SHP77 (cell line): ENCODE results near the gene PGAP1.

Experiments used
- DNase-seq, 2 experiments: peaks; one replicate each; lab custom pipeline; 2025; lab: John Stamatoyannopoulos, UW

The PGAP1 gene, protein sequence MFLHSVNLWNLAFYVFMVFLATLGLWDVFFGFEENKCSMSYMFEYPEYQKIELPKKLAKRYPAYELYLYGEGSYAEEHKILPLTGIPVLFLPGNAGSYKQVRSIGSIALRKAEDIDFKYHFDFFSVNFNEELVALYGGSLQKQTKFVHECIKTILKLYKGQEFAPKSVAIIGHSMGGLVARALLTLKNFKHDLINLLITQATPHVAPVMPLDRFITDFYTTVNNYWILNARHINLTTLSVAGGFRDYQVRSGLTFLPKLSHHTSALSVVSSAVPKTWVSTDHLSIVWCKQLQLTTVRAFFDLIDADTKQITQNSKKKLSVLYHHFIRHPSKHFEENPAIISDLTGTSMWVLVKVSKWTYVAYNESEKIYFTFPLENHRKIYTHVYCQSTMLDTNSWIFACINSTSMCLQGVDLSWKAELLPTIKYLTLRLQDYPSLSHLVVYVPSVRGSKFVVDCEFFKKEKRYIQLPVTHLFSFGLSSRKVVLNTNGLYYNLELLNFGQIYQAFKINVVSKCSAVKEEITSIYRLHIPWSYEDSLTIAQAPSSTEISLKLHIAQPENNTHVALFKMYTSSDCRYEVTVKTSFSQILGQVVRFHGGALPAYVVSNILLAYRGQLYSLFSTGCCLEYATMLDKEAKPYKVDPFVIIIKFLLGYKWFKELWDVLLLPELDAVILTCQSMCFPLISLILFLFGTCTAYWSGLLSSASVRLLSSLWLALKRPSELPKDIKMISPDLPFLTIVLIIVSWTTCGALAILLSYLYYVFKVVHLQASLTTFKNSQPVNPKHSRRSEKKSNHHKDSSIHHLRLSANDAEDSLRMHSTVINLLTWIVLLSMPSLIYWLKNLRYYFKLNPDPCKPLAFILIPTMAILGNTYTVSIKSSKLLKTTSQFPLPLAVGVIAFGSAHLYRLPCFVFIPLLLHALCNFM

DNA sequence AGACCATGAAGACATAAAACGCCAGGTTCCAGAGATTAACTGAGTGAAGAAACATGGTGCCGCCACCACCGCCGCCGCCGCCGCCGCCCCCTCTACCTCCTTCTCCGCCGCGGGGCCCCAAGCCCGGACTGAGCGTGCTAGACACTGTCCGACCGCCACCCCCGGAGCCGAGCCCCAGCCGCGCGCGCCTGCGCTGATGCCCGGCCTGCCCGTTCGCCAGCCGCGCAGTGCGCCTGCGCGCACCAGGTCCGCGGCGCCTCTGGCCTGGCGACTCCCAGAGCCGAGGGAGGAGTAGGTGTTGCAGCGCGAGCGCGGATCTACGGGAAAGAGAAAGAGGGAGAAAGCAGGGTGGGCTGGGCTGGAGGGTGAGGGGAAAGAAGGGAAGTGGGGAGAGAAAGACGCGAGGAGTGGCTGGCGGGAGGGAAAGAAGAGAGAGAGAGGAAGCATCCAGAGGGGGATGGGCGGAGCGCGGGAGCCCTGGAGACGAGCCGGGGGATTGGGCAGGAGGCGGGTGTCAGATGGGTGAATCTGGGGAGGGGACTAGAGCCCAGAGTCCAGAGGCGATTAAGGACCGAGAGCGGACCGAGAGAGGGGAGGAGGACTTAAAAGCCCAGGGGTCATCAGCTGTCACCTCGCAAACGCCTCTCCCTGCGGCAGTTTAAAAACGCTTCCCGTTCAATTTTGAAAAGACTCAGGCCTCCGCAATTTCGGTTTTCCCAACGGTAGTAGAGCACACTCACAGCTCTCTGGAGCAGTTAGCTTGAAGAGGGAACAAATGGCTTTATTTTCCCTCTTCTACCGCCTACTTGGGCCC lies at the start of gene PGAP1:
TSS of gene PGAP1 (minus strand) at position 146 of the 814 bp plus-strand sequence. CDS start at position 55, 91 bp downstream.
- peak; percentile 92 to 98 for DNase-seq

DNA sequence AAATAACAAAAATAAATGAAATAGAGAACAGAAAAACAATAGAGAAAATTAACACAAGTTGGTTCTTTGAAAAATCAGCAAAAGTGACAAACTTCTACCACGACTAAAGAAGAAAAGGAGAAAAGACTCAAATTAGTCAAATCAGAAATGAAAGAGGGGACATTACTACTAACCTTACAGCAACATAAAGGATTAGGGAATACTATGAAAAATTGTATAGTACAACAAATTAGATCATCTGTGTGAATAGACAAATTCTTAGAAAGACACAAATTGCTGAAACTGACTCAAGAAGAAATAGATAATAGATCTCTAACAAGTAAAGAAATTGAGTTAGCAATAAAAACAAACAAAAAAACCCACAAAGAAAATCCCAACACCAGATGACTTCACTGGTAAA lies 48.5 kb upstream of the PGAP1 start:
- no peak for DNase-seq

GRCh38 chr2:196971574-196972279 lies 45.2 kb upstream of the PGAP1 start:
- no peak for DNase-seq

DNA sequence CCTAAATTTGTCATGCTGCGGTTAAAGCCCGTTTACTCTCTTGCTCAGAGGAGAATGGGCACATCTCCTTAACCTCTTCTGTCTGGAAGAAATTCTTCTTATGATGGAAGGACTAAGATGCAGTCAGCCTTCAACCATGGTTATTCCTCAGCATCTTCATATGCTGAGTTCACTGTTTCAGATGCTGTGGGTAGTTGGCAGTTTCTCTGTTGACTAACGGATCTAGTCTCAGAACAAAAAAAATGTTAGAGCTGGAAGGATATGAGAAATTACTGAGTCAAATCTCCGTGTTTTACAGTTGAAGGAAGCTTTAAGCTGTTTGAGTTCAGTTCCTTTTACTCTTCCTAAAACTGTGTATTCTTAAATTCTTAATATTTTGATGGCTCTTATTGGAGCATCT lies 43.6 kb upstream of the PGAP1 start:
- no peak for DNase-seq

- DNase-seq = no peak
Observed at GRCh38 chr2:196968516-196968915, 42.0 kb upstream of the PGAP1 start.

DNA sequence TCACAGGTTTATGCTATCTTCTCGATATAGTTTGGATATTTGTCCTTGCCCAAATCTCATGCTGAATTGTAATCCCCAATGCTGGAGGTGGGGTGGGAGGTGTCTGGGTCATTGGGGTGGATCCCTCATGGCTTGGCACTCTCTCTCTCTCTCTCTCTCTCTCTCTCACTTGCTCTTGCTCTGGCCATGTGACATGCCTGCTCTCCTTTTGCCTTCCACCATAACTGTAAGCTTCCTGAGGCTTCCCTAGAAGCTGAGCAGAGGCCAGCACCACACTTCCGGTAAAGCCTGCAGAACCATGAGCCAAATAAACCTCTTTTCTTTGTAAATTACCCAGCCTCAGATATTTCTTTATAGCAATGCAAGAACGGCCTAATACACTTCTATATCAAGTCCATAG lies 41.3 kb upstream of the PGAP1 start:
- DNase-seq = no peak

DNA sequence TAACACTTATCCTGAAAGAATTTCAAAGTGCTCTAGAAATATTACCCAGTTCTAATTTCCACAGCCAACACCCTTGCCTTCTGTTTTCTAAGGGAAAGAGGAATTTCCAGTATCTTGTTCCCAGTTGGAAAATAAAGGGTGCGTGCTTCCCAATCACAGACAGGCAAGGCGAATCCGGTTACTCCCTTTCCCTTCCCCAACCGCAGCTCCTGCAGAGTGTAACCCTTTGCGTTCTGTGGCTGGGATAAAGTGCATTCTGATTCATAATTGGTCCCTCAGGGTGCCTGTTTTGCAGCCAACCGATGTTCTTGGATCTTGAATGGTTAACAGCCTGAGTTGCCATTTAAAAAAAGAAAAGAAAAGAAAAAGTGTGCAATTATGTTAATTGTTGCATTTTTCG lies 40.6 kb upstream of the PGAP1 start:
- DNase-seq = no peak

- DNase-seq = no peak
Observed at GRCh38 chr2:196966061-196966460, 39.6 kb upstream of the PGAP1 start.

DNA sequence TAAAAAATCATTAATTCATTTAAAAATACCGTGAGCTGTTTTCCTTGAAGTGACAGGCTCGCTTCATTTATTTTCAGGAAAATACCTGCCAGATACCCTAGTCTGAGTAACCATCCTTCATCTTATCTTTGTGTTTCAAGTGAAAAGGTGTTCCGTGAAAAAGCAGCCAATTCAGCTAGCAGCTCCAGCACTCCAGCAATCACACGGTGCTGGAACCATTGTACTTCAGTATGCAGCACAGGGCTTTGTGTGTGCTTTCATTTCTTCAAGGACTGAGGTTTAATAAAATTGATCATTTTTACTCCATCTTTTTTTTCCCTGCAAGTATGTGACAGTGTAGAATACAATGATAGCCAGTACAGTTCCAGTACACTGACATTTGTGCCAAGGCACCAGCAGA lies 39.1 kb upstream of the PGAP1 start:
- DNase-seq = no peak

- DNase-seq = no peak
Observed at GRCh38 chr2:196963961-196964360, 37.5 kb upstream of the PGAP1 start.

DNA sequence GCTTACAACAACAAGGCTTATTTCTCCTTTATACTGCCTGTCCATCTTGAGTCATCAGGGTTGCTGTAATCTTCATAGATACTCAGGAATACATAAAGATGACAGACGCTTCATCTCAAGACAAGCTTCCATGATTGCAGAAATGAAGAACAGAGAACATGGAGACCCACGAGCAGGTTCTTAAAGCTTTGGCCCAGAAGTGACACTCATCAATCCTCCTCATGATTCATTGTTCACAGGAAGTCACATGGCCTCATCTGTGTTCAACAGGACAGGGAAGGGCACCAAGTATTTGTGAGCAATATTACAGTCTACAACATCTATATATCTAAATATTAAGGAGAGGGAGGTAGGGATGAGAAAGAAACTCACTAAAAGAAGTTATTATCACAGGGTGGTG lies 36.5 kb upstream of the PGAP1 start:
- no peak for DNase-seq

- no peak for DNase-seq
Observed at GRCh38 chr2:196962325-196962724, 35.8 kb upstream of the PGAP1 start.

- DNase-seq = no peak
Observed at GRCh38 chr2:196961889-196962288, 35.4 kb upstream of the PGAP1 start.

- DNase-seq = no peak
Observed at GRCh38 chr2:196959734-196960338, 33.3 kb upstream of the PGAP1 start.

GRCh38 chr2:196959281-196959680 lies 32.8 kb upstream of the PGAP1 start:
- no peak for DNase-seq

DNA sequence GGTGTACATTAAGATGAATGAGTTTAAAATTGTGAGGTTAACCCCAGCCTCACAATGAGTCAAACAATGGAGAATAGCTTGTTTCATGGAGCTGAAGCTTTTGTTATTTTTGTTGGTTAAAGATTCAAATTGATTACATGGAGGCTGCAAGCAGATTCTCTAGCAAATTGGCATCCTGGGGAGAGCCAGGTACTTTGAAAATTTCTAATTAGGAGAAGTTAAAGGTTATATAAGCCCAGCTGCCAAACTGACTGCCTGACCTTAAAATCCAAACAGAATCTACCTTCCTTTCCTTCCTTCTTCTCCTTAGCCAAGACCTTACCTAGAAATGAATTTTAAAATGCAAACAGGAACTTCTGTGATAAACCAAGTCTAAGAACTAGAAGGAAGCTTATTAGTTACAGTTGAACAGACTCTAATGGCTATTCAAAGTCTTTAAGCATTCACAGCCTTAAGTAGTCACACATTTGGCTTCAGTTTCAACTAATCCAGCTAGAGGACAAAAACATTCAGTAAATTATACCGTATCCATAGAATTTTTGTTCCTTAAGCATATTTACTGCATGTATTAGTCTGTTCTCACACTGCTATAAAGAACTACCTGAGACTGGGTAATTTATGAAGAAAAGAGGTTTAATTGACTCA lies 31.5 kb upstream of the PGAP1 start:
- no peak for DNase-seq

DNA sequence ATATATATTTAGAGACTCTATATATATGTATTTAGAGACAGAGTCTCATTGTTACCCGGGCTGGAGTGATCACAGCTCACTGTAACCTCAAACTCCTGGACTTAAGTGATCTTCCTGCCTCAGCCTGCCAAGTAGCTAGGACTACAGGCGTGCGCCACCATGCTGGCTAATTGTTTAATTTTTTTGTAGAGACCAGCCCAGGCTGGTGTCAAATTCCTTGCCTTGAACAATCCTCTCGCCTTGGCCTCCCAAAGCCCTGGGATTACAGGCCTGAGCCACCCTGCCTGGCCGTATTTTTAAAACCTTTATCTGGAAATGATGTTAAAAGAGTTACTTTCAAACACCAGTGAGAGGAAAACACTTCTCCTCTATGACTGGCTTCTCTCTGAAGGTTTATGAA lies 30.9 kb upstream of the PGAP1 start:
- DNase-seq = no peak

- DNase-seq = no peak
Observed at GRCh38 chr2:196956069-196956468, 29.6 kb upstream of the PGAP1 start.

DNA sequence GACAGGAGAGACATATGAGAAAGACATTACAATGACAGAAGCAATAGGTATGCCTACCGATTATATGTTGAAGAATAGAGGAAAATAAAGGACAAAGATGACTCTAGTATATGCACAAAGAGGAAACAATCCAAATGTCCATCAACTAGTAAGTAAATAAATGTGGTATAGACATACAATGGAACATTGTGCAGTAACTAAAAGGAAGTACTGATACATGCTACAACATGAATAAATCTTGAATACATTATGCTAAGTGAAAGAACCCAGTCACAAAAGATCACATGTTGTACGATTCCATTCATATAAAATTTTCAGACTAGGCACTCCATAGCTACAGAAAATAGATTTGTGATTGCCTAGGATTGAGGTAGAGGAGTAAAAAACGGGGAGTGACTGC lies 28.5 kb upstream of the PGAP1 start:
- DNase-seq = no peak

DNA sequence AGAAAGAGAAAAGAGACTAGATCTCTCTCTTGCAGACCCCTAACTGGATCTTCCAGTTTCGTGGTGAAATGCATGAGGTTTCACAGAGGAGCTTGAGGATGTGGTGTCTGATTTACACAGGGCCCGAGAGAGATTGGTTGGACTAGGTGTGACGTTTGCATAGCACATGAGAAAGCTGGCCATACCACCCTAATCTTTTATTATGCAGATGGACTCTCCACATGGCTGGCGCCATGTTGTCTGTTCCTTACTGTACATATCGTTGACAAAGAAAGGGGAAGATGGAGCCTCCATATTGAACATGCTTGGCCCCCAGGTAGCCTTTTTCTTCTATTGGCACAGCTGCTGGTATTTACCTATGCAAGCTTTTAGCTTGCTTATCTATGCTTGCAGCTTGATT lies 27.5 kb upstream of the PGAP1 start:
- DNase-seq = no peak

GRCh38 chr2:196952936-196953335 lies 26.4 kb upstream of the PGAP1 start:
- DNase-seq = no peak
